OCI-LY3 (cell line): Measurements from ENCODE around the gene EFEMP1.

Source experiments
- EZH2phosphoT487 ChIP-seq: fragments of 200-600 bp; shearing (Covaris generic); IDR thresholded peaks from 2 replicates; pipeline ENCODE4 v1.6.1; 2018; ENCODE audit warnings: antibody characterized with exemption, mixed run types, low read depth
- TF ChIP-seq, protein P1 (sequence below): fragments of 200-600, 300-600 bp; sonication (generic); IDR thresholded peaks from 2 replicates; pipeline ENCODE4 v1.5.1; 2014; ENCODE audit warnings: antibody characterized with exemption, low read length, low read depth

- TF ChIP-seq, protein P1, sequence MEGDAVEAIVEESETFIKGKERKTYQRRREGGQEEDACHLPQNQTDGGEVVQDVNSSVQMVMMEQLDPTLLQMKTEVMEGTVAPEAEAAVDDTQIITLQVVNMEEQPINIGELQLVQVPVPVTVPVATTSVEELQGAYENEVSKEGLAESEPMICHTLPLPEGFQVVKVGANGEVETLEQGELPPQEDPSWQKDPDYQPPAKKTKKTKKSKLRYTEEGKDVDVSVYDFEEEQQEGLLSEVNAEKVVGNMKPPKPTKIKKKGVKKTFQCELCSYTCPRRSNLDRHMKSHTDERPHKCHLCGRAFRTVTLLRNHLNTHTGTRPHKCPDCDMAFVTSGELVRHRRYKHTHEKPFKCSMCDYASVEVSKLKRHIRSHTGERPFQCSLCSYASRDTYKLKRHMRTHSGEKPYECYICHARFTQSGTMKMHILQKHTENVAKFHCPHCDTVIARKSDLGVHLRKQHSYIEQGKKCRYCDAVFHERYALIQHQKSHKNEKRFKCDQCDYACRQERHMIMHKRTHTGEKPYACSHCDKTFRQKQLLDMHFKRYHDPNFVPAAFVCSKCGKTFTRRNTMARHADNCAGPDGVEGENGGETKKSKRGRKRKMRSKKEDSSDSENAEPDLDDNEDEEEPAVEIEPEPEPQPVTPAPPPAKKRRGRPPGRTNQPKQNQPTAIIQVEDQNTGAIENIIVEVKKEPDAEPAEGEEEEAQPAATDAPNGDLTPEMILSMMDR, result no peak
- no peak for TF ChIP-seq EZH2phosphoT487
Measured at GRCh38 chr2:55844986-55845385, 78.6 kb downstream of the EFEMP1 start.
